Hepatocyte (in vitro differentiated cells): ENCODE results near the gene CNOT4.

Source experiments
- EZH2 ChIP-seq: fragments of 200-600 bp; sonication (generic); IDR thresholded peaks from 2 replicates; pipeline ENCODE4 v1.6.1; 2016; ENCODE audit warnings: antibody characterized with exemption, mild to moderate bottlenecking, borderline replicate concordance
- EZH2phosphoT487 ChIP-seq: fragments of 200-600 bp; sonication (generic); IDR thresholded peaks from one replicate; pipeline ENCODE4 v1.6.1; 2018; ENCODE audit warnings: antibody characterized with exemption, mild to moderate bottlenecking, low read depth, moderate library complexity; ENCODE audit not compliant: unreplicated experiment, severe bottlenecking
- TF ChIP-seq, protein P1 (sequence below): fragments of 200-600 bp; sonication (generic); IDR thresholded peaks from 2 replicates; pipeline ENCODE4 v1.5.1; 2016; ENCODE audit warnings: antibody characterized with exemption, mild to moderate bottlenecking; ENCODE audit not compliant: poor library complexity

DNA sequence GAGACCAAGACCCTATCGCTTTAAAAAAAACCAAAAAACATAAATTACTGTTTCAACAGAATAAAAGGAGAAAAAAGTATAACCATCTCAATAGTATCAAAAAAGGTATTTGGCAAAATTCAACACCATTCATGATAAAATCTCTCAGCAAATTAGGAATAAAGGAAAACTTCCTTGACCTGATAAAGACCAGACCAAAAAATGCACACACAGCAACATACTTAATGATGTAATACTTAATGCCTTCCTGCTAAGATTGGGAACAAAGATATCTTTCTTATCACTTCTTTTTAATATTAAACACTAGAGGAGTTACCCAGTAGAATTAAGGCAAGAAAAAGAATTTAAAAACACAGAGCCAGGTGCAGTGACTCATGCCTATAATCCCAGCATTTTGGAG lies 79.3 kb downstream of the CNOT4 start:
- TF ChIP-seq EZH2 = no peak
- TF ChIP-seq, protein P1, sequence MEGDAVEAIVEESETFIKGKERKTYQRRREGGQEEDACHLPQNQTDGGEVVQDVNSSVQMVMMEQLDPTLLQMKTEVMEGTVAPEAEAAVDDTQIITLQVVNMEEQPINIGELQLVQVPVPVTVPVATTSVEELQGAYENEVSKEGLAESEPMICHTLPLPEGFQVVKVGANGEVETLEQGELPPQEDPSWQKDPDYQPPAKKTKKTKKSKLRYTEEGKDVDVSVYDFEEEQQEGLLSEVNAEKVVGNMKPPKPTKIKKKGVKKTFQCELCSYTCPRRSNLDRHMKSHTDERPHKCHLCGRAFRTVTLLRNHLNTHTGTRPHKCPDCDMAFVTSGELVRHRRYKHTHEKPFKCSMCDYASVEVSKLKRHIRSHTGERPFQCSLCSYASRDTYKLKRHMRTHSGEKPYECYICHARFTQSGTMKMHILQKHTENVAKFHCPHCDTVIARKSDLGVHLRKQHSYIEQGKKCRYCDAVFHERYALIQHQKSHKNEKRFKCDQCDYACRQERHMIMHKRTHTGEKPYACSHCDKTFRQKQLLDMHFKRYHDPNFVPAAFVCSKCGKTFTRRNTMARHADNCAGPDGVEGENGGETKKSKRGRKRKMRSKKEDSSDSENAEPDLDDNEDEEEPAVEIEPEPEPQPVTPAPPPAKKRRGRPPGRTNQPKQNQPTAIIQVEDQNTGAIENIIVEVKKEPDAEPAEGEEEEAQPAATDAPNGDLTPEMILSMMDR = no peak
- no peak for TF ChIP-seq EZH2phosphoT487
